ENCODE data around the gene LPIN1.
"Not testable (repeated sequence)": the region's sequence is repeated elsewhere in the genome, so short reads cannot be mapped to it uniquely, and the experiment has no call there.

Gene LPIN1

GRCh38 chr2:11716689-11717321, 29.6 kb upstream of the LPIN1 start:
- DNase-seq (ENCODE audit: low read depth): peak; percentile 66

GRCh38 chr2:11717623-11718022, 28.8 kb upstream of the LPIN1 start:
- DNase-seq (ENCODE audit: low read depth): no peak

- no peak for DNase-seq (ENCODE audit: low read depth)
Measured at GRCh38 chr2:11718606-11719005, 27.8 kb upstream of the LPIN1 start.

GRCh38 chr2:11719230-11719977, 27.0 kb upstream of the LPIN1 start:
- no peak for DNase-seq (ENCODE audit: low read depth)

- no peak for DNase-seq (ENCODE audit: low read depth)
Measured at GRCh38 chr2:11720752-11721151, 25.7 kb upstream of the LPIN1 start.

- DNase-seq (ENCODE audit: low read depth): no peak
Measured at GRCh38 chr2:11722292-11723060, 24.0 kb upstream of the LPIN1 start.

GRCh38 chr2:11723061-11723371, 23.4 kb upstream of the LPIN1 start:
- no peak for DNase-seq (ENCODE audit: low read depth)

GRCh38 chr2:11724151-11724550, 22.3 kb upstream of the LPIN1 start:
- DNase-seq (ENCODE audit: low read depth): no peak

- DNase-seq (ENCODE audit: low read depth): no peak
Measured at GRCh38 chr2:11726384-11726783, 20.0 kb upstream of the LPIN1 start.

- no peak for DNase-seq (ENCODE audit: low read depth)
Measured at GRCh38 chr2:11729362-11730212, 16.8 kb upstream of the LPIN1 start.

GRCh38 chr2:11731214-11731984, 15.0 kb upstream of the LPIN1 start:
- DNase-seq (ENCODE audit: low read depth): not testable (repeated sequence)

- DNase-seq (ENCODE audit: low read depth): no peak
Measured at GRCh38 chr2:11732587-11732986, 13.8 kb upstream of the LPIN1 start.

GRCh38 chr2:11737852-11738251, 8.6 kb upstream of the LPIN1 start:
- not testable (repeated sequence) for DNase-seq (ENCODE audit: low read depth)

- peak; percentile 58 for DNase-seq (ENCODE audit: low read depth)
Measured at GRCh38 chr2:11738589-11739436, 7.6 kb upstream of the LPIN1 start.

- no peak for DNase-seq (ENCODE audit: low read depth)
Measured at GRCh38 chr2:11740723-11741122, 5.7 kb upstream of the LPIN1 start.

- no peak for DNase-seq (ENCODE audit: low read depth)
Measured at GRCh38 chr2:11742317-11742701, 4.1 kb upstream of the LPIN1 start.

- DNase-seq (ENCODE audit: low read depth): no peak
Measured at GRCh38 chr2:11742702-11743357, 3.6 kb upstream of the LPIN1 start.

- DNase-seq (ENCODE audit: low read depth): no peak
Measured at GRCh38 chr2:11743366-11743765, 3.1 kb upstream of the LPIN1 start.

- peak; percentile 100 for DNase-seq (ENCODE audit: low read depth)
Measured at GRCh38 chr2:11743846-11744553, 2.4 kb upstream of the LPIN1 start.

Data from stromal cell of bone marrow (primary cell).